Nephron progenitor cell (in vitro differentiated cells): ENCODE measurements around the gene SMIM33.

Experiments
- DNase-seq: peaks from one replicate; pipeline ENCODE4 v3.0.0; 2021
- H3K27ac Mint-ChIP-seq: 2 replicates; pipeline ENCODE4 v1.8.0; 2021; ENCODE audit warnings: mild to moderate bottlenecking, moderate library complexity, mixed read lengths
- H3K27me3 Mint-ChIP-seq: 2 replicates; pipeline ENCODE4 v1.8.0; 2021; ENCODE audit warnings: mild to moderate bottlenecking, low read depth, mixed read lengths; ENCODE audit not compliant: poor library complexity
- H3K36me3 Mint-ChIP-seq: 2 replicates; pipeline ENCODE4 v1.8.0; 2021; ENCODE audit warnings: low read depth, mixed read lengths
- H3K4me1 Mint-ChIP-seq: 2 replicates; pipeline ENCODE4 v1.8.0; 2021; ENCODE audit warnings: mixed read lengths
- H3K4me3 Mint-ChIP-seq: 2 replicates; pipeline ENCODE4 v1.8.0; 2021; ENCODE audit warnings: mild to moderate bottlenecking, moderate library complexity, mixed read lengths
- H3K9me3 Mint-ChIP-seq: 2 replicates; pipeline ENCODE4 v1.8.0; 2021; ENCODE audit warnings: mild to moderate bottlenecking, moderate library complexity, mixed read lengths
- CTCF ChIP-seq: fragments of 200-600 bp; sonication (generic); IDR thresholded peaks from 2 replicates; pipeline ENCODE4 v1.5.0; 2021; ENCODE audit warnings: antibody characterized with exemption

The SMIM33 gene

GRCh38 chr5:139460455-139460854 lies 10.3 kb upstream of the SMIM33 start:
- H3K9me3 Mint-ChIP-seq = no peaks in the 10 kb centered on the region
- no peaks in the 10 kb centered on the region for H3K36me3 Mint-ChIP-seq
- H3K4me3 Mint-ChIP-seq = no peak overlapping the region
- DNase-seq = no peak
- TF ChIP-seq CTCF = no peak
- no peak overlapping the region for H3K27ac Mint-ChIP-seq
- peaks cover 34% of the 10 kb centered on the region for H3K4me1 Mint-ChIP-seq
- H3K27me3 Mint-ChIP-seq = peaks cover 8% of the 10 kb centered on the region

- no peaks in the 10 kb centered on the region for H3K9me3 Mint-ChIP-seq
- DNase-seq = no peak
- peaks cover 6% of the 10 kb centered on the region for H3K27me3 Mint-ChIP-seq
- H3K36me3 Mint-ChIP-seq = no peaks in the 10 kb centered on the region
- H3K27ac Mint-ChIP-seq = no peak overlapping the region
- H3K4me1 Mint-ChIP-seq = peaks cover 31% of the 10 kb centered on the region
- H3K4me3 Mint-ChIP-seq = no peak overlapping the region
- TF ChIP-seq CTCF = no peak
Measured at GRCh38 chr5:139461176-139461575, 9.6 kb upstream of the SMIM33 start.

DNA sequence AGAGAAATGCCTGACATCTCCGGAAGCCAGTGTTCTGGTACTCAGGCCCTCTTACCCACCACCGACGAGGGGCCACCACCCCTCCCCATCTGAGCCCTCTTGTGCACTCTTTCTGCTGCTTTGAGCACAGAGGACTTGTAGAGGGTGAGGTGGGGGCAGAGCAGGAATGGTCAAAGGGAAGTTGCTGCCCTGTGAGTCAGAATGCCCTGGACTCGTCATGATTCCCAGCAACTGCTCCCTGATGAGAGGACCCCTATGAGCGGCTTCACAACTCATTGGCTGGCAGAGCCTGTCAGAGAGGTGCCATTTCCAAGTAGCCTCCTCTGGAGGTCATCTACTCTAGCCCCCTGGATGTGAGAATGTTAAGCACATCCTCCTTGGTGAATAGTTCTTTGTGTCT lies 9.1 kb upstream of the SMIM33 start:
- H3K36me3 Mint-ChIP-seq = no peaks in the 10 kb centered on the region
- H3K27me3 Mint-ChIP-seq = peaks cover 6% of the 10 kb centered on the region
- no peak for TF ChIP-seq CTCF
- H3K9me3 Mint-ChIP-seq = no peaks in the 10 kb centered on the region
- DNase-seq = no peak
- no peak overlapping the region for H3K4me3 Mint-ChIP-seq
- peaks cover 26% of the 10 kb centered on the region for H3K4me1 Mint-ChIP-seq
- H3K27ac Mint-ChIP-seq = no peak overlapping the region

GRCh38 chr5:139462586-139463276 lies 8.1 kb upstream of the SMIM33 start, which contains the start of gene ECSCR:
Gene ECSCR, minus strand, starts transcription at chr5:139462743. Its CDS starts 73 bp downstream, at chr5:139462670.
- no peak within 1 kb of the TSS for H3K4me3 Mint-ChIP-seq
- no peak for DNase-seq
- peaks cover 6% of the 10 kb centered on the region for H3K27me3 Mint-ChIP-seq
- H3K9me3 Mint-ChIP-seq = no peaks in the 10 kb centered on the region
- H3K36me3 Mint-ChIP-seq = no peaks in the 10 kb centered on the region
- TF ChIP-seq CTCF = no peak
- H3K4me1 Mint-ChIP-seq = peaks cover 30% of the 10 kb centered on the region
- no peak within 1 kb of the TSS for H3K27ac Mint-ChIP-seq

- peaks cover 39% of the 10 kb centered on the region for H3K4me1 Mint-ChIP-seq
- no peaks in the 10 kb centered on the region for H3K9me3 Mint-ChIP-seq
- no peak for TF ChIP-seq CTCF
- H3K4me3 Mint-ChIP-seq = no peak overlapping the region
- H3K27me3 Mint-ChIP-seq = no peaks in the 10 kb centered on the region
- H3K27ac Mint-ChIP-seq = peak overlapping the region; percentile 90
- no peaks in the 10 kb centered on the region for H3K36me3 Mint-ChIP-seq
- DNase-seq = no peak
Measured at GRCh38 chr5:139468421-139468931, 2.3 kb upstream of the SMIM33 start.
